Stromal cell of bone marrow (primary cell): ENCODE results near the gene SRPX.

ENCODE experiments used
- DNase-seq: peaks from one replicate; pipeline ENCODE4 v3.0.0-alpha.2; 2012; ENCODE audit warnings: low read depth

Gene SRPX

DNA sequence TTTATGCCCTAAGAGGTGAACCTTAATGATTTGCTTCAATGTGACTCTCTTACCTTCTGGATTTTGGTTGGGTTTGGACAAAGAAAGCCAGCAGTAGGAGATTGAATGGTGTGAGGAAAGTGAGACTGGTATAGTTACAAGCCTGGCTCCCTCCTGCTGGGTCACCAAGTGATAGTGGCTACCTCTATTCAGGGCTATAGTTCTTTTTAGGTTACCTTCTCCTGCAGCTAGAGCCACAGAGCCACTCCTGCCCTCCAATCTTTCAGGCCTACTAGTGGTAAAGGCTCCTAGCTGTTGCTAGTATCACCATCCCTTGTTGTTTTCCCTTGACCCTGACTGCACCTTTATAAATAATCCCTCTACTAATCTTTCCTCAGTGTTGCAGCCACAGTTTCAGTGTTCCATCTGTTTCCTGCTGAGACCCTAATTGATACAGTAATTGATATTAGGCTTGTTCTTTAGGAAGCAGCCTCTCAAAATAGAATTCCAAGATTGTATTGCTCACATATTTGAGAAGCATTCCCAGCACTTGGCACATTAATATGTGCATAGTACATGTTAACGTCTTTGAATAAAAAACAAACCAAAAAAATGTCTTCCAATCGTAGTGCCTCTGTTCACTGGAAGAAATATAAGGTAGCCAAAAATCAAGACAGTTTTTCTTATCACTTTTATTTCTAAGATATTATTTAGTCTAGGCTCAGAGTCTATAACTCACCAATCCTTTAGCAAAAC is 82.3 kb downstream of the SRPX start:
- DNase-seq, result no peak

DNA sequence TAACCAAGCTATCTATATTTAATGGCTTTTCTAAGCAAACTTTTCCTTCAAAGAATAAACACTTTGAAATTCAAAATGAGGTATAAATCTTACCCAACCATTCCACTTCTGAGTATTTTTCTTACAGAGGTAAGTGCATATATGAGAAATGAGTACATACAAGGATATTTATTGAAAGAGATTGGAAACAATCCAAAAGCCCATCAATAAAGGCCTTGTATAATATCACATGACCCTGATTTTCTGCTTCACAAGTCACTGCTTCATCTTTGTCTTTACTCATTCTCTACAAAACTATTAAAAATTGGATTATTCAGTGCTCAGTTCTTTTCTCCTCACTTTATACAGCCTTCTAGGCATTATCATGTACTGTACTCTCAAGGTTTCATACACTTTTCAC is 91.3 kb downstream of the SRPX start:
- no peak for DNase-seq

DNA sequence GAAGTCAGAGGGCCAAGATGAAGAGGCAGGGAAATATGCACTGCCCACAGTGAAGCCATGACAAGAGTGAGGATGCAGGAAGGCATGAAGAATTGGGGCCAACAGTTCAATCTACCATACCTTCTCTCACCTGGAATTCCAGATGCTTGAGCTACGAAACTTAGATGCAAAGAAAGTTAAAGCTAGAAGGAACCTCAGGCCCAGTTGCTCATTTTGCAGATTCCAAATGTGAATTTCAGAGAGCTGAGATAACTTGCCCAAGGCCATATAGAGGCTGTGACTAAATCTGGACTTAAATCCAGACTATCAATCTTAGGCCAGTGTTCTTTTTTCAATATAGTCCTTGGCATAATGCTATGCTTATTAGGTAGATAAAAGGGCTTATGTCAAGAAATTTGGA is 92.7 kb downstream of the SRPX start:
- no peak for DNase-seq

- DNase-seq, result no peak
Measured at GRCh38 chrX:38126179-38126578, 94.5 kb downstream of the SRPX start.

DNA sequence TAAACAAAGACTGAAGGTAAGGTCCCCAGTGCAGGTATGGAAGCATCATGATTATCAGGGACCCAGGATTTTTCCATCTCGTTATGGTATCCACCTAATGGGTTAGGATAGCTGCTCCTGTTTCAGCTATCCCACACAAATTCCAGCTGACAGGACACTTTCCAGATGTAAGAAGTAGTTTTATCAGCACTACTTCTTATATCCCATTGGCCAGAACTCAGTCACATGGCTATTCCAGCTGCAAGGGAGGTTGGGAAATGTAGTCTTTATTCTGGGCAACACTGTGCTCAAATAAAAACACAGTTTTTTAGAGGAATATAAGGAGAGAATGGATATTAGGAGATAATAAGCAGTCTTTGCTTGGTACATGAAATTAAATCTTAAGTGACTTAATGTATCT is 96.7 kb downstream of the SRPX start:
- no peak for DNase-seq

DNA sequence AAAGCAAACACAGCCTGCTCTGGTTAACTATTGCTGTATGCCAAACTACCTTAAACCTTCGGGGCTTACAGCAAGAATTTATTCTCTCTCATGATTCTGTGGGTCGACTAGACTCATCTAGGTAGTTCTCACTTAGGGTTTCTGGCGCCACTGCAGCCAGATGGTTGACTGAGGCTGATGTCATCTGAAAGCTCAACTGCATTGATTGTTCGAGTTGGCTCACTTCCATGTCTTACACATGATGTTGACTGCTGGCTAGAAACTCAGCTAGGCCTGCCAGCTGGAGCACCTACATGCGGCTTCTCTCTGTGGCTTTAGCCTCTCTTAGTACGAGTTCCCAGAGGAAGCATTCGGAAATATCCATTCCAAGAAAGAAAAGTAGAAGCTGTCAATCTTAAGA is 103.2 kb downstream of the SRPX start:
- DNase-seq, result peak; percentile 2

GRCh38 chrX:38116706-38117105 is 104.0 kb downstream of the SRPX start:
- no peak for DNase-seq

DNA sequence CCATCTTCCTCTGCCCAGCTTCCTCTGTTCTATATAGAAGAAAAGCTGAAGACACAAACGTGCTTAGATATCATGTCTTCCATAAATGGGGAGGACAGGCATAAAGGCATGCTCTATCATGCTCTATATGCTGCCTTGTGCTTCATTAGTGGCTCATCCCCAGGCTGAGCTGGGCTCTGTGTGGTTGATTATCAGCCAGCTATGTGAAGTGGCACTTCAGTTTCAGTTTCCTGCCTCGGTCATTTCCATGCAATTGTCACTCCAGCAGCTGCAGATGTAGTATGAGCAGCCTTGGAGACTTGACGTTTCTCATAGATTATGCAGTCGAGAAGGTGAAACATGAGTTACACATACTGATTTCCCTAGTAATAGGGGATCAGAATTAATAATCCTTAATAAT is 108.1 kb downstream of the SRPX start:
- DNase-seq, result no peak

- no peak for DNase-seq
Measured at GRCh38 chrX:38111196-38111595, 109.5 kb downstream of the SRPX start.

DNA sequence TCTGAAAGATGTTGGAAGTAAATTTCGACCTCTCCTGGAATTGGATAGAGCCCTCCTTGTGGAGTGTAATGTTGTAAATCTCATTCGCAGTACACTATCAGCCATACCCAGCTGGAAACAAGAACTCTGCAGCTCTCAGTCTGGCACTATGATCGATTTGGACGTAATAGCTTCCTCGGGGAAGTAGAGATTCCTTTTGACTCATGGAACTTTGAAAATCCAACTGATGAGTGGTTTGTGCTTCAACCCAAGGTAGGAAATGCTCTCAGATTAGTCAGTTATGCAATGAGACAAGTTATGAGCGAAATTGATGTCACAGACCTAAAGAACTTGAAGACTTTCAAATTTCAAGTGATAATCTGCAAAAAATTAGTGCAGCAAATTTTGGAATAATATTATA is 110.4 kb downstream of the SRPX start:
- no peak for DNase-seq

DNA sequence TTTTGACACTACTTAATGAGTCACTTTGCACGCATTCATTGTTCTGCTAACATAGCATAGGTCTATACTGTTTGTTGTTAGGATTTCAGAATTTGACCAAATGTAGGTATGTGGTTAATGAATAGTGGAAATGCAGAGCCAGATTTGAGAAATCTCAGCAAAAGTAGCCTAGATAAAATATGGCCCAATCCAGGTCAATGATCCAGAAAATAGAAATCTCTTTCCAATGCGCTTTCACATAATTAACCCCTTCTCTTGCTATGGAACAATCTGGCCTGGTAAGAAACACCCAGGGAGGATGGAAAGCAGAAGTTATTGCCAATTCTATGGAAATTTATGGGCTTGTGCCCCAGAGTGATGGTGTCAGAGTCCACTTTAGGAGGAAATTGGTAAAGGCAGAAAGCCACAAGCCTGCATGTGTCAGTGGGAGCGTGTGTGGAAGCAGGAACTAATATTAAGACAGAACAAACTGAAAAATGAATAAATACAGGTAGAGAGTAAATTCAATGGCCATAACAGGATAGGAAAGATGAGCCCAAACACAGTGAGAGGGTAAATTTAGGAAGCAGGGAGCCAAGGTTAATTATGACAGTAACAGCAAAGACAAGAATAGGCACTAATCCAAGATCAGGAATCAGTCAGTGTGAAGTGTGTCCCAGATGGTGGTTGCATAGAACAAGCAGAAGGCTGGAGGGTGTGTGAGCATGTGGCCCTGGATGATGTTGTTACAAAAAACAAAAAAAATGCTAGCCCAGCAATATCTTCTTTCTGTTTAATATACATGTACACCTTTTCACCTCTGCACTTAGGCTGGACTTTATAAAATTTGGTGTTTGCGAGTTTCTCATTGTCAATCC is 111.4 kb downstream of the SRPX start:
- DNase-seq, result no peak

GRCh38 chrX:38108364-38108763 is 112.3 kb downstream of the SRPX start:
- DNase-seq, result no peak

GRCh38 chrX:38106991-38107655 is 113.5 kb downstream of the SRPX start:
- DNase-seq, result no peak

- no peak for DNase-seq
Measured at GRCh38 chrX:38105216-38105725, 115.4 kb downstream of the SRPX start.

DNA sequence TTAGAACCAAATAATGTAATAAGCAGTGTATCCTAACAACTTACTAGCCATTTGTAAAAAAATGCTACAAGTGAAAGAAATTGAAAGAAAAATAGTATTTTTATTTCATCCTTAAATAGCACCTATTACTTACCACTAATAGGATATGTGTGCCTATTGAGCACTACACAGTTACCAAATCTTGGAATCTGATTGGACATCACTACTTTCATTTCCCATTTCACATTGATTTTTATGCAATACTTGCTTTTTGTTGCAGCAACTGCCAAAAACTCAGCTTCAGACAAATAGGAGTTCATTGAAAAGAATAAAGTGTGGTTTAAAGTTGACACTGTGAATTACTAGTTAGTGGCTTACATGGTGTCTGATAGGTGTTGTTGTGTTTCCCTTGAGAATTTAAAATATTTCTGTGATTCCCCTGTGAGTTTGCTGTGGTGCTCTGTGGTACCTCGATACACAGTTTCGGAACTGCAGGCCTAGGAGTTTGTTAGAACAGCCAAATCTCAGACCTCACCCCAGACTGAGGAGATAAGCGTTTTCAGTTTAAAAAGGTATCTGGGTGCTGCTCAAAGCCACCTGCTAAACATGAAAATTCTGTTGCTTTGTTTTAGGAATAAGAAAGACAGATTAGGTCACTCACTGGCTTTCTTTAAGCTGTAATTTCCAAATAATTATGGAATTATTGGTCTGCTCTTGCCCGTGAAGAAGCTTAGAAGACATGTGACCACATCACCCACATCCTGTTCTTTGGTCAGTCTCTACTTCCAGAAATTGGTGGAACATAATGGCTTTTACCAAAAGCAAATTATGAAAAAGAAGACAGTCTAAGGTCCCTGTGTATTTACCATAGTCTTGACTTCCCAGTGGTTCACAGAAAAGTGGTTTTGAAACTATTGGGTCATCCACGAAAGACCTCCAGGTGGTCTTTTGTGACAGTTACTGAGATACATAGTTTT is 116.5 kb downstream of the SRPX start:
- DNase-seq, result no peak

GRCh38 chrX:38102875-38103274 is 117.8 kb downstream of the SRPX start:
- no peak for DNase-seq

DNA sequence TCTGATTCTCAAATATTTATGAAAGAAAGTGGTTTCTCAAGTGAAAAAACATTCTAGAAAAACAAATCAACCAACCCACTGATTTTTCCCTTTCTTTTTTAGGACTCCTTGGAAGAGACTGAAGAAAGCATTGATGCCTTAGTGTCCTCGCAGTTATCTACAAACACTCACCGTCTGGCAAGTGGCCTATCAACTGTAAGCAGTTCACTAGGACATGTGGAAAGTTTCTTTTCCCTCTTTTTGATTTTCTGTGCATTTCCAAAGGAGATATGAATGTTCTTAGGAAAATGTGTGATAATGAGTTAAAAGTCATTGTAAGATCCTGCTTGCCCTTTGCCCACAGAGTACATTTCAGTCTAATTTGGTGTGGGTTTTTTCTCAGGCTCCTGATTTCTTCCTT is 118.4 kb downstream of the SRPX start:
- DNase-seq, result no peak

DNA sequence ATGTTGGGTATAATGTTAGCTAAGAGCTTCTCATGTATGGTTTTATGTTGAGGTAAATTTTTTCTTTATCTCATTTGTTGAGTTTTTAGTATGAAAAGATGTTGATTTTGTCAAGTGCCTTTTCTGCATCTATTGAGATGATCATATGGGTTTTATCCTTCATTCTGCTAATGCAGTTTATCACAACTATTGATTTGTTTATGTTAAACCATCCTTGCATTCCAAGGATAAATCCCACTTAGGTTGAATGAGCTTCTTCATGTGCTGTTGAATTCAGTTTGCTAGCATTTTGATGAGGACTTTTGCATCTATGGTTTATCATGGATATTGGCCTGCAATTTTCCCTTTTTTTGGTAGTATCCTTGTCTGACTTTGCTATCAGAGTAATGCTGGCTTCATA is 121.0 kb downstream of the SRPX start:
- DNase-seq, result no peak
